ENCODE measurements around the gene HOXC5.
A peak's percentile ranks its signal among the peaks of the same experiment; 100 is the strongest.

The HOXC5 gene

GRCh38 chr12:54049108-54049507 is 16.3 kb downstream of the HOXC5 start:
- DNase-seq: no peak

- DNase-seq: no peak
These were observed 17.6 kb downstream of the HOXC5 start for GRCh38 chr12:54050482-54050810.

GRCh38 chr12:54051026-54051842 is 18.4 kb downstream of the HOXC5 start:
- DNase-seq: no peak

- peak; percentile 24 for DNase-seq
These were observed 19.1 kb downstream of the HOXC5 start for GRCh38 chr12:54051874-54052437.

- DNase-seq: no peak
These were observed 19.7 kb downstream of the HOXC5 start for GRCh38 chr12:54052438-54053002.

GRCh38 chr12:54053003-54053750 is 20.3 kb downstream of the HOXC5 start:
- no peak for DNase-seq

GRCh38 chr12:54053751-54054741 is 21.2 kb downstream of the HOXC5 start, which contains the start of gene HOXC4:
Gene HOXC4, plus strand, starts transcription at chr12:54053835. Its CDS starts 88 bp downstream, at chr12:54053923.
- peak; percentile 10 for DNase-seq

GRCh38 chr12:54054742-54055194 is 21.9 kb downstream of the HOXC5 start:
- DNase-seq: no peak

GRCh38 chr12:54055552-54055951 is 22.7 kb downstream of the HOXC5 start:
- DNase-seq: no peak

- no peak for DNase-seq
These were observed 23.3 kb downstream of the HOXC5 start for GRCh38 chr12:54056110-54056509.

GRCh38 chr12:54058128-54058768 is 25.4 kb downstream of the HOXC5 start:
- no peak for DNase-seq

- DNase-seq: no peak
These were observed 26.8 kb downstream of the HOXC5 start for GRCh38 chr12:54059668-54060067.

GRCh38 chr12:54060174-54060974 is 27.5 kb downstream of the HOXC5 start:
- no peak for DNase-seq

- DNase-seq: no peak
These were observed 28.3 kb downstream of the HOXC5 start for GRCh38 chr12:54060975-54061778.

GRCh38 chr12:54065677-54066076 is 32.8 kb downstream of the HOXC5 start:
- no peak for DNase-seq

GRCh38 chr12:54066408-54066807 is 33.6 kb downstream of the HOXC5 start:
- no peak for DNase-seq

GRCh38 chr12:54068418-54069070 is 35.7 kb downstream of the HOXC5 start:
- no peak for DNase-seq

- DNase-seq: no peak
These were observed 39.1 kb downstream of the HOXC5 start for GRCh38 chr12:54071942-54072341.

GRCh38 chr12:54074308-54074707 is 41.5 kb downstream of the HOXC5 start:
- DNase-seq: no peak
